HepG2 (cell line): ENCODE results near the gene PNMA3. TPM values are rescaled to one million over a fixed set of nuclear protein-coding genes. Genes with fewer than 3 reads are reported as not detected.

Experiments used
- ATRX ChIP-seq: sonication (generic); formaldehyde crosslinking; IDR thresholded peaks from 2 replicates; pipeline ENCODE4 v1.4.0; 2020; ENCODE audit warnings: missing genetic modification reagents, borderline replicate concordance
- CHCHD3 ChIP-seq: sonication (generic); formaldehyde crosslinking; IDR thresholded peaks from 2 replicates; pipeline ENCODE4 v1.8.0; 2022; ENCODE audit warnings: mild to moderate bottlenecking, missing genetic modification reagents, moderate library complexity
- IRF1 ChIP-seq: sonication (generic); formaldehyde crosslinking; IDR thresholded peaks from 2 replicates; pipeline ENCODE4 v1.4.0; 2020; ENCODE audit warnings: low read depth, mild to moderate bottlenecking, missing genetic modification reagents
- RFXANK ChIP-seq: IDR thresholded peaks from 2 replicates; pipeline ENCODE4 v1.6.1; 2016
- SRF ChIP-seq: IDR thresholded peaks from 2 replicates; pipeline ENCODE4 v1.6.1; 2011; ENCODE audit warnings: mild to moderate bottlenecking, low read depth, low read length, moderate library complexity
- THAP11 ChIP-seq: IDR thresholded peaks from 2 replicates; pipeline ENCODE4 v1.6.1; 2016; ENCODE audit warnings: missing biosample characterization, missing genetic modification reagents
- ZNF274 ChIP-seq: sonication (generic); formaldehyde crosslinking; IDR thresholded peaks from 2 replicates; pipeline ENCODE4 v1.5.1; 2020; ENCODE audit warnings: mild to moderate bottlenecking, missing genetic modification reagents
- ZNF407 ChIP-seq: sonication (generic); formaldehyde crosslinking; IDR thresholded peaks from one replicate; pipeline ENCODE4 v1.5.1; 2020; ENCODE audit warnings: mild to moderate bottlenecking, missing genetic modification reagents; ENCODE audit errors: not compliant biosample characterization
- ZNF512 ChIP-seq: sonication (generic); formaldehyde crosslinking; IDR thresholded peaks from 2 replicates; pipeline ENCODE4 v1.4.0; 2020; ENCODE audit warnings: mild to moderate bottlenecking, missing genetic modification reagents
- ZNF558 ChIP-seq: sonication (generic); formaldehyde crosslinking; IDR thresholded peaks from 2 replicates; pipeline ENCODE4 v1.9.0; 2022; ENCODE audit warnings: mild to moderate bottlenecking, missing genetic modification reagents, borderline replicate concordance
- ZNF563 ChIP-seq: sonication (generic); formaldehyde crosslinking; IDR thresholded peaks from 2 replicates; pipeline ENCODE4 v1.8.0; 2022; ENCODE audit warnings: mild to moderate bottlenecking, moderate library complexity, missing genetic modification reagents
- ZNF569 ChIP-seq: sonication (generic); formaldehyde crosslinking; IDR thresholded peaks from 2 replicates; pipeline ENCODE4 v1.5.0; 2020; ENCODE audit warnings: mild to moderate bottlenecking, missing genetic modification reagents, moderate library complexity, borderline replicate concordance
- ZNF713 ChIP-seq: sonication (generic); formaldehyde crosslinking; IDR thresholded peaks from 2 replicates; pipeline ENCODE4 v1.4.0; 2020; ENCODE audit warnings: mild to moderate bottlenecking, missing genetic modification reagents
- ZNF781 ChIP-seq: sonication (generic); formaldehyde crosslinking; IDR thresholded peaks from 2 replicates; pipeline ENCODE4 v1.5.1; 2020; ENCODE audit warnings: borderline replicate concordance, mild to moderate bottlenecking, missing genetic modification reagents; ENCODE audit errors: not compliant biosample characterization
- polyA plus RNA-seq, 8 experiments: library from polyadenylated mRNA; depleted of rRNA in 3 of 8; stranded (reverse) in 7 of 8; unstranded in 1 of 8; fragments of >200 nt; fragmentation: Illumina TruSeq in 4 of 8; extraction: Trizol in 4 of 8; gene quantifications; 2 replicates each; pipeline versions ENCODE4 v1.2.1 to v1.2.3, GENCODE V29; 2011 to 2016; ENCODE audit warnings: low read depth in 4 of 8, missing spikeins in 1 of 8, mixed read lengths in 1 of 8; ENCODE audit not compliant: insufficient read depth in 1 of 8
- total RNA-seq, 5 experiments: library from RNA; depleted of rRNA; stranded (reverse); fragments of >200 nt; fragmentation: Illumina TruSeq; extraction: Trizol; gene quantifications; 2 replicates each; pipeline ENCODE4 v1.2.3, GENCODE V29; 2016; ENCODE audit warnings: low read depth in 1 of 5
- TF ChIP-seq, protein P1 (sequence below): sonication (generic); formaldehyde crosslinking; IDR thresholded peaks from 2 replicates; pipeline ENCODE4 v1.5.1; 2020; ENCODE audit warnings: missing genetic modification reagents, mild to moderate bottlenecking, borderline replicate concordance

Gene PNMA3
- total and polyA plus RNA-seq, 2 of the 13 experiments (the other 11 are each of a cell fraction or from before 2014, with no cell fraction given): not detected

DNA sequence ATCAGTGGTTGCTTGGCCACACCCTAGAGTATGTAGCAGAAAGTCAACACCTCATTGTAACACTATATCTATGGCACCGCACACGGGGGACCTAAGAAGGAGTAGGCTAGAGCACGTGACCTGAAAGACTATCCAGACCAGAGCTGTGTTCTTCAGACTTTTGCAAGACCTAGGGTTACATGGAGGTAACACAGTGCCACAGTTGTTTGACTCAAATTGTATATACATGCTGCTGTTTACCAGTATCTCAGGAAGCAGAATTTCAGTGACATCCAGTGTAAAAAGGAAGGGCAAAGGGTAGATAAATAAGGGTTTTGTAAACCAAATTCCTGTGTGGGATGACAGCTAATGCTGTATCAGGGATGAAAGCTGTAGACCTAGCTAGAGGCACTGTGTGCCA lies 46.1 kb downstream of the PNMA3 start (continued):
- TF ChIP-seq ZNF407 (CRISPR knock-in tag) (no peak), SRF (no peak), CHCHD3 (CRISPR knock-in tag) (no peak), RFXANK (CRISPR knock-in tag) (no peak), IRF1 (no peak), ZNF569 (CRISPR knock-in tag) (no peak), ZNF781 (no peak), ZNF558 (CRISPR knock-in tag) (no peak), ZNF563 (no peak), THAP11 (CRISPR knock-in tag) (no peak), ZNF512 (CRISPR knock-in tag) (no peak), ATRX (CRISPR knock-in tag) (no peak), ZNF274 (CRISPR knock-in tag) (no peak), ZNF713 (CRISPR knock-in tag) (no peak)
- TF ChIP-seq, protein P1, sequence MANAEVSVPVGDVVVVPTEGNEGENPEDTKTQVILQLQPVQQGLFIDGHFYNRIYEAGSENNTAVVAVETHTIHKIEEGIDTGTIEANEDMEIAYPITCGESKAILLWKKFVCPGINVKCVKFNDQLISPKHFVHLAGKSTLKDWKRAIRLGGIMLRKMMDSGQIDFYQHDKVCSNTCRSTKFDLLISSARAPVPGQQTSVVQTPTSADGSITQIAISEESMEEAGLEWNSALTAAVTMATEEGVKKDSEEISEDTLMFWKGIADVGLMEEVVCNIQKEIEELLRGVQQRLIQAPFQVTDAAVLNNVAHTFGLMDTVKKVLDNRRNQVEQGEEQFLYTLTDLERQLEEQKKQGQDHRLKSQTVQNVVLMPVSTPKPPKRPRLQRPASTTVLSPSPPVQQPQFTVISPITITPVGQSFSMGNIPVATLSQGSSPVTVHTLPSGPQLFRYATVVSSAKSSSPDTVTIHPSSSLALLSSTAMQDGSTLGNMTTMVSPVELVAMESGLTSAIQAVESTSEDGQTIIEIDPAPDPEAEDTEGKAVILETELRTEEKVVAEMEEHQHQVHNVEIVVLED: no peak
